Neural crest cell (in vitro differentiated cells): ENCODE results near the gene EVL. TPM values are rescaled to one million over a fixed set of nuclear protein-coding genes. Genes with fewer than 3 reads are reported as not detected.
"Not testable (repeated sequence)": the region's sequence is repeated elsewhere in the genome, so short reads cannot be mapped to it uniquely, and the experiment has no call there.

Experiments
- DNase-seq: peaks from one replicate; pipeline ENCODE4 v3.0.0; 2021; ENCODE audit warnings: low read depth, mixed read lengths, low spot score
- H3K27ac Mint-ChIP-seq: one replicate; pipeline ENCODE4 v1.8.0; 2021; ENCODE audit warnings: mild to moderate bottlenecking, mixed read lengths; ENCODE audit not compliant: unreplicated experiment
- H3K27me3 Mint-ChIP-seq: 2 replicates; pipeline ENCODE4 v1.8.0; 2021; ENCODE audit warnings: low read depth, mild to moderate bottlenecking, mixed read lengths
- H3K36me3 Mint-ChIP-seq: 2 replicates; pipeline ENCODE4 v1.8.0; 2021; ENCODE audit warnings: low read depth, mild to moderate bottlenecking, mixed read lengths
- H3K4me1 Mint-ChIP-seq: 2 replicates; pipeline ENCODE4 v1.8.0; 2021; ENCODE audit warnings: mixed read lengths
- H3K4me3 Mint-ChIP-seq: one replicate; pipeline ENCODE4 v1.8.0; 2021; ENCODE audit warnings: mild to moderate bottlenecking, mixed read lengths
- H3K9me3 Mint-ChIP-seq: 2 replicates; pipeline ENCODE4 v1.8.0; 2021; ENCODE audit warnings: mixed read lengths
- CTCF ChIP-seq: fragments of 200-600 bp; sonication (generic); conservative IDR thresholded peaks from 2 replicates; pipeline ENCODE4 v1.5.0; 2021; ENCODE audit warnings: antibody characterized with exemption, mild to moderate bottlenecking
- total RNA-seq: library from RNA; stranded (reverse); gene quantifications from 2 replicates; pipeline ENCODE4 v1.2.1, GENCODE V29; 2021

Gene EVL
- total RNA-seq, 1 donor from 2014 or later = 218 TPM

- peak overlapping the region; percentile 3 for H3K4me3 Mint-ChIP-seq
- no peaks in the 10 kb centered on the region for H3K9me3 Mint-ChIP-seq
- no peak for DNase-seq
- no peak for TF ChIP-seq CTCF
- H3K36me3 Mint-ChIP-seq = peaks cover 3% of the 10 kb centered on the region
- H3K4me1 Mint-ChIP-seq = peaks cover 50% of the 10 kb centered on the region
- no peak overlapping the region for H3K27ac Mint-ChIP-seq
- no peaks in the 10 kb centered on the region for H3K27me3 Mint-ChIP-seq
Measured at GRCh38 chr14:100020629-100021028, 44.6 kb upstream of the EVL start.

GRCh38 chr14:100022772-100023451, 42.3 kb upstream of the EVL start:
- Mint-ChIP-seq H3K9me3 (no peaks in the 10 kb centered on the region), H3K27me3 (no peaks in the 10 kb centered on the region), H3K36me3 (peaks cover 3% of the 10 kb centered on the region), H3K4me3 (no peak overlapping the region), H3K4me1 (peaks cover 49% of the 10 kb centered on the region), H3K27ac (no peak overlapping the region)
- TF ChIP-seq CTCF = no peak
- no peak for DNase-seq

GRCh38 chr14:100025111-100025510, 40.1 kb upstream of the EVL start:
- H3K4me1 Mint-ChIP-seq = peaks cover 31% of the 10 kb centered on the region
- H3K27me3 Mint-ChIP-seq = no peaks in the 10 kb centered on the region
- H3K9me3 Mint-ChIP-seq = no peaks in the 10 kb centered on the region
- H3K36me3 Mint-ChIP-seq = peaks cover 3% of the 10 kb centered on the region
- H3K27ac Mint-ChIP-seq = peak overlapping the region; percentile 3
- TF ChIP-seq CTCF = peak; percentile 43
- no peak overlapping the region for H3K4me3 Mint-ChIP-seq
- DNase-seq = no peak

- Mint-ChIP-seq H3K27ac (no peak overlapping the region), H3K36me3 (peaks cover 3% of the 10 kb centered on the region), H3K4me1 (peaks cover 31% of the 10 kb centered on the region), H3K9me3 (no peaks in the 10 kb centered on the region), H3K4me3 (no peak overlapping the region), H3K27me3 (no peaks in the 10 kb centered on the region)
- no peak for TF ChIP-seq CTCF
- DNase-seq = no peak
Measured at GRCh38 chr14:100027771-100028490, 37.3 kb upstream of the EVL start.

GRCh38 chr14:100028990-100029677, 36.1 kb upstream of the EVL start:
- Mint-ChIP-seq H3K36me3 (peaks cover 3% of the 10 kb centered on the region), H3K9me3 (no peaks in the 10 kb centered on the region), H3K4me1 (peaks cover 32% of the 10 kb centered on the region), H3K27ac (no peak overlapping the region), H3K27me3 (no peaks in the 10 kb centered on the region), H3K4me3 (no peak overlapping the region)
- no peak for DNase-seq
- TF ChIP-seq CTCF = no peak

- H3K36me3 Mint-ChIP-seq, H3K9me3 Mint-ChIP-seq, H3K27me3 Mint-ChIP-seq, DNase-seq, H3K27ac Mint-ChIP-seq, H3K4me3 Mint-ChIP-seq: not testable (repeated sequence)
- peaks cover 28% of the 10 kb centered on the region for H3K4me1 Mint-ChIP-seq
Measured at GRCh38 chr14:100030006-100030405, 35.2 kb upstream of the EVL start.
